Glutamatergic neuron (in vitro differentiated cells): ENCODE results near the gene N4BP3. TPM values are rescaled to one million over a fixed set of nuclear protein-coding genes. Genes with fewer than 3 reads are reported as not detected.

Experiments used
- DNase-seq: peaks from one replicate; pipeline ENCODE4 v3.0.0; 2022
- H3K27ac Mint-ChIP-seq: one replicate; pipeline ENCODE4 v1.8.0; 2020; ENCODE audit warnings: mild to moderate bottlenecking, mixed read lengths, inconsistent platforms; ENCODE audit not compliant: unreplicated experiment
- H3K27me3 Mint-ChIP-seq: one replicate; pipeline ENCODE4 v1.8.0; 2020; ENCODE audit warnings: mild to moderate bottlenecking, moderate library complexity, mixed read lengths, inconsistent platforms; ENCODE audit not compliant: unreplicated experiment
- H3K36me3 Mint-ChIP-seq: one replicate; pipeline ENCODE4 v1.8.0; 2020; ENCODE audit warnings: mild to moderate bottlenecking, mixed read lengths, inconsistent platforms; ENCODE audit not compliant: unreplicated experiment
- H3K4me1 Mint-ChIP-seq: one replicate; pipeline ENCODE4 v1.8.0; 2020; ENCODE audit warnings: mild to moderate bottlenecking, low read depth, mixed read lengths, inconsistent platforms; ENCODE audit not compliant: unreplicated experiment
- H3K4me3 Mint-ChIP-seq: one replicate; pipeline ENCODE4 v1.8.0; 2020; ENCODE audit warnings: mild to moderate bottlenecking, mixed read lengths, inconsistent platforms; ENCODE audit not compliant: unreplicated experiment
- H3K9me3 Mint-ChIP-seq: one replicate; pipeline ENCODE4 v1.8.0; 2020; ENCODE audit warnings: mild to moderate bottlenecking, moderate library complexity, mixed read lengths, inconsistent platforms; ENCODE audit not compliant: unreplicated experiment
- CTCF ChIP-seq: fragments of 200-600 bp; sonication (generic); IDR thresholded peaks from one replicate; pipeline ENCODE4 v1.5.0; 2021; ENCODE audit not compliant: partially characterized antibody, unreplicated experiment
- total RNA-seq: library from RNA; stranded (reverse); fragmentation: NEBNext Ultra II Directional; extraction: Animal tissue kit (Norgen Biotek cat#: 25700); gene quantifications from one replicate; pipeline ENCODE4 v1.2.1, GENCODE V29; 2021; ENCODE audit not compliant: unreplicated experiment

N4BP3 gene
- total RNA-seq, 1 donor from 2014 or later, result 2.2 TPM

- H3K27me3 Mint-ChIP-seq, result peaks cover 5% of the 10 kb centered on the region
- peaks cover 4% of the 10 kb centered on the region for H3K4me1 Mint-ChIP-seq
- H3K27ac Mint-ChIP-seq, result peak within 1 kb of the TSS; percentile 81
- H3K4me3 Mint-ChIP-seq, result peak within 1 kb of the TSS; percentile 96
- no peak for TF ChIP-seq CTCF
- peaks cover 6% of the 10 kb centered on the region for H3K9me3 Mint-ChIP-seq
- no peaks in the 10 kb centered on the region for H3K36me3 Mint-ChIP-seq
- DNase-seq, result peak; percentile 90
Measured at GRCh38 chr5:178130576-178131445, 17.5 kb downstream of the N4BP3 start, which contains the start of gene RMND5B. Gene RMND5B (plus strand): TSS chr5:178131014. CDS start chr5:178138120, 7,106 bp downstream.

GRCh38 chr5:178131446-178131996 is 18.2 kb downstream of the N4BP3 start:
- Mint-ChIP-seq H3K27me3 (peaks cover 5% of the 10 kb centered on the region), H3K27ac (peak overlapping the region; percentile 81), H3K9me3 (peaks cover 6% of the 10 kb centered on the region), H3K4me1 (peaks cover 4% of the 10 kb centered on the region), H3K36me3 (no peaks in the 10 kb centered on the region), H3K4me3 (peak overlapping the region; percentile 96)
- TF ChIP-seq CTCF, result no peak
- no peak for DNase-seq

- Mint-ChIP-seq H3K4me1 (no peaks in the 10 kb centered on the region), H3K4me3 (no peak overlapping the region), H3K9me3 (no peaks in the 10 kb centered on the region), H3K27me3 (peaks cover 2% of the 10 kb centered on the region), H3K27ac (no peak overlapping the region), H3K36me3 (no peaks in the 10 kb centered on the region)
- no peak for DNase-seq
- no peak for TF ChIP-seq CTCF
Measured at GRCh38 chr5:178136990-178137389, 23.7 kb downstream of the N4BP3 start.

GRCh38 chr5:178137991-178138390 is 24.7 kb downstream of the N4BP3 start:
- no peak for TF ChIP-seq CTCF
- no peaks in the 10 kb centered on the region for H3K4me1 Mint-ChIP-seq
- no peak for DNase-seq
- H3K4me3 Mint-ChIP-seq, result no peak overlapping the region
- no peak overlapping the region for H3K27ac Mint-ChIP-seq
- no peaks in the 10 kb centered on the region for H3K9me3 Mint-ChIP-seq
- no peaks in the 10 kb centered on the region for H3K36me3 Mint-ChIP-seq
- H3K27me3 Mint-ChIP-seq, result peaks cover 4% of the 10 kb centered on the region

- Mint-ChIP-seq H3K4me3 (no peak overlapping the region), H3K27me3 (peaks cover 4% of the 10 kb centered on the region), H3K27ac (no peak overlapping the region), H3K36me3 (no peaks in the 10 kb centered on the region), H3K9me3 (peaks cover 2% of the 10 kb centered on the region), H3K4me1 (peaks cover 2% of the 10 kb centered on the region)
- DNase-seq, result no peak
- no peak for TF ChIP-seq CTCF
Measured at GRCh38 chr5:178141550-178141949, 28.2 kb downstream of the N4BP3 start.
